Smooth muscle cell (in vitro differentiated cells): Measurements from ENCODE around the gene CD248. TPM values are rescaled to one million over a fixed set of nuclear protein-coding genes. Genes with fewer than 3 reads are reported as not detected.

Experiments
- DNase-seq: peaks from one replicate; lab custom pipeline; 2025; ENCODE audit not compliant: unreplicated experiment; lab: John Stamatoyannopoulos, UW
- H2AFZ ChIP-seq: fragments of 200-600 bp; sonication (generic); 2 replicates; pipeline ENCODE4 v1.6.0; 2016; ENCODE audit warnings: antibody characterized with exemption, low read depth, mild to moderate bottlenecking
- H3F3A ChIP-seq: fragments of 200-600 bp; sonication (generic); 2 replicates; pipeline ENCODE4 v1.6.0; 2017; ENCODE audit warnings: antibody characterized with exemption, low read depth
- H3K27ac ChIP-seq: fragments of 200-600 bp; sonication (generic); 2 replicates; pipeline ENCODE4 v1.5.1; 2016; ENCODE audit warnings: low read depth, mild to moderate bottlenecking
- H3K27me3 ChIP-seq: fragments of 200-600 bp; sonication (generic); 2 replicates; pipeline ENCODE4 v1.6.1; 2016; ENCODE audit warnings: low read depth, mild to moderate bottlenecking
- H3K36me3 ChIP-seq: fragments of 200-600 bp; sonication (generic); 2 replicates; pipeline ENCODE4 v1.5.1; 2016; ENCODE audit warnings: low read depth
- H3K4me1 ChIP-seq: fragments of 200-600 bp; sonication (generic); 2 replicates; pipeline ENCODE4 v1.5.1; 2016; ENCODE audit warnings: low read depth
- H3K4me2 ChIP-seq: fragments of 200-600 bp; sonication (generic); 2 replicates; pipeline ENCODE4 v1.6.0; 2016; ENCODE audit warnings: mild to moderate bottlenecking
- H3K4me3 ChIP-seq: fragments of 200-600 bp; sonication (generic); 2 replicates; pipeline ENCODE4 v1.5.1; 2016; ENCODE audit warnings: mild to moderate bottlenecking
- H3K79me2 ChIP-seq: fragments of 200-600 bp; sonication (generic); 2 replicates; pipeline ENCODE4 v1.6.0; 2016; ENCODE audit warnings: low read depth, mild to moderate bottlenecking
- H3K9ac ChIP-seq: fragments of 200-600 bp; sonication (generic); 2 replicates; pipeline ENCODE4 v1.6.0; 2016; ENCODE audit warnings: low read depth
- H3K9me3 ChIP-seq: fragments of 200-600 bp; sonication (generic); replicated peaks from 2 replicates; pipeline ENCODE4 v1.5.1; 2016; ENCODE audit warnings: low read depth
- H4K20me1 ChIP-seq: fragments of 200-600 bp; sonication (generic); 2 replicates; pipeline ENCODE4 v1.6.0; 2016; ENCODE audit warnings: low read depth
- CTCF ChIP-seq: fragments of 200-600 bp; sonication (generic); IDR thresholded peaks from 2 replicates; pipeline ENCODE4 v1.5.1; 2017; ENCODE audit warnings: borderline replicate concordance, mild to moderate bottlenecking, antibody characterized with exemption; ENCODE audit not compliant: insufficient read depth, poor library complexity, severe bottlenecking
- WGBS: methylation state at CpG from one replicate; pipeline ENCODE4 v1.1.7; 2016; ENCODE audit warnings: low lambda C conversion rate; 5-methylcytosine and 5-hydroxymethylcytosine counted together
- polyA plus RNA-seq: library from polyadenylated mRNA; unstranded; fragments of >200 nt; fragmentation: Nextera tagmentation; extraction: Ambion mirVana; gene quantifications from 2 replicates; pipeline ENCODE4 v1.2.1, GENCODE V29; 2016
- total RNA-seq: library from RNA; depleted of rRNA; stranded (reverse); fragments of >200 nt; gene quantifications from 2 replicates; pipeline ENCODE4 v1.2.3, GENCODE V29; 2014

The CD248 gene
- total and polyA plus RNA-seq, 2 experiments from 2014 or later = 35.5 to 287 TPM

GRCh38 chr11:66347425-66348276 lies 30.8 kb upstream of the CD248 start, which contains the start of gene B4GAT1:
B4GAT1 (minus strand) TSS chr11:66347629; CDS start chr11:66347545, 84 bp downstream.
- peak within 1 kb of the TSS; percentile 85 for H3K4me3 ChIP-seq
- no peaks in the 10 kb centered on the region for H4K20me1 ChIP-seq
- no peak for DNase-seq
- H3K9me3 ChIP-seq = no peaks in the 10 kb centered on the region
- H3K27me3 ChIP-seq = no peaks in the 10 kb centered on the region
- peak within 1 kb of the TSS; percentile 52 for H3K27ac ChIP-seq
- peak within 1 kb of the TSS; percentile 69 for H3K9ac ChIP-seq
- H3K79me2 ChIP-seq = peaks cover 26% of the 10 kb centered on the region
- peaks cover 28% of the 10 kb centered on the region for H3K4me1 ChIP-seq
- peak within 1 kb of the TSS; percentile 73 for H2AFZ ChIP-seq
- no peaks in the 10 kb centered on the region for H3K36me3 ChIP-seq
- no peaks in the 10 kb centered on the region for H3F3A ChIP-seq
- WGBS = under 1% methylated on average over 60 of the region's 101 CpGs
- no peak for TF ChIP-seq CTCF
- peak within 1 kb of the TSS; percentile 89 for H3K4me2 ChIP-seq

GRCh38 chr11:66346476-66347424 lies 29.9 kb upstream of the CD248 start:
- TF ChIP-seq CTCF = no peak
- peak overlapping the region; percentile 70 for H2AFZ ChIP-seq
- H3K4me1 ChIP-seq = peaks cover 28% of the 10 kb centered on the region
- H3K36me3 ChIP-seq = no peaks in the 10 kb centered on the region
- H3F3A ChIP-seq = no peaks in the 10 kb centered on the region
- no peaks in the 10 kb centered on the region for H3K9me3 ChIP-seq
- H3K4me3 ChIP-seq = peak overlapping the region; percentile 85
- no peak for DNase-seq
- WGBS = 43% methylated on average over 59 of the region's 68 CpGs
- H3K9ac ChIP-seq = peak overlapping the region; percentile 69
- peak overlapping the region; percentile 89 for H3K4me2 ChIP-seq
- H4K20me1 ChIP-seq = no peaks in the 10 kb centered on the region
- no peak overlapping the region for H3K27ac ChIP-seq
- H3K27me3 ChIP-seq = no peaks in the 10 kb centered on the region
- peaks cover 31% of the 10 kb centered on the region for H3K79me2 ChIP-seq

GRCh38 chr11:66345316-66345649 lies 28.4 kb upstream of the CD248 start:
- Histone ChIP-seq H3K27me3 (no peaks in the 10 kb centered on the region), H3K4me3 (peak overlapping the region; percentile 95), H4K20me1 (no peaks in the 10 kb centered on the region), H3K79me2 (peaks cover 31% of the 10 kb centered on the region), H3F3A (no peaks in the 10 kb centered on the region), H3K9me3 (no peaks in the 10 kb centered on the region), H2AFZ (peak overlapping the region; percentile 89), H3K27ac (peak overlapping the region; percentile 88), H3K4me1 (peaks cover 28% of the 10 kb centered on the region), H3K4me2 (peak overlapping the region; percentile 91), H3K36me3 (no peaks in the 10 kb centered on the region), H3K9ac (peak overlapping the region; percentile 95)
- WGBS = 13% methylated on average over 7 of the region's 7 CpGs
- no peak for DNase-seq
- TF ChIP-seq CTCF = no peak
